Thymus (tissue), 14 donors: ENCODE measurements around the gene EMC9. TPM values are rescaled to one million over a fixed set of nuclear protein-coding genes. Genes with fewer than 3 reads are reported as not detected.

Experiments
- DNase-seq, 9 donors: peaks; one replicate each; pipeline ENCODE4 v3.0.0-alpha.2; 2013; ENCODE audit warnings: low spot score in 9 of 9, low read depth in 6 of 9, missing footprints in 1 of 9
- H3K27ac ChIP-seq, 2 donors: one replicate each; pipeline ENCODE4 v1.5.1; 2013; ENCODE audit warnings: control low read depth in 1 of 2, low read depth in 1 of 2, low read length in 1 of 2, mild to moderate bottlenecking in 1 of 2, moderate library complexity in 1 of 2
- H3K27me3 ChIP-seq, 2 donors: one replicate each; pipeline ENCODE4 v1.5.1; 2013; ENCODE audit warnings: low read length in 1 of 2; ENCODE audit not compliant: control insufficient read depth in 2 of 2, insufficient read depth in 1 of 2
- H3K36me3 ChIP-seq, 2 donors: one replicate each; pipeline ENCODE4 v1.5.1; 2013; ENCODE audit warnings: low read length in 1 of 2, mild to moderate bottlenecking in 1 of 2, moderate library complexity in 1 of 2; ENCODE audit not compliant: control insufficient read depth in 2 of 2, insufficient read depth in 2 of 2
- H3K4me1 ChIP-seq, 2 donors: one replicate each; pipeline ENCODE4 v1.5.1; 2013; ENCODE audit warnings: low read length in 2 of 2; ENCODE audit not compliant: control insufficient read depth in 2 of 2, insufficient read depth in 2 of 2
- H3K4me3 ChIP-seq, 2 donors: one replicate each; pipeline ENCODE4 v1.5.1; 2013; ENCODE audit warnings: low read length in 2 of 2, control low read depth in 1 of 2, mild to moderate bottlenecking in 1 of 2
- H3K9me3 ChIP-seq, 2 donors: one replicate each; pipeline ENCODE4 v1.5.1; 2013; ENCODE audit warnings: low read length in 1 of 2, mild to moderate bottlenecking in 1 of 2; ENCODE audit not compliant: control insufficient read depth in 2 of 2, insufficient read depth in 1 of 2
- WGBS: extraction: QIAGEN DNeasy Blood & Tissue Kit; methylation state at CpG from one replicate; pipeline ENCODE4 v1.1.7; 2013; 5-methylcytosine and 5-hydroxymethylcytosine counted together
- long read RNA-seq, 10 donors: transcript quantifications; one replicate each; lab custom pipeline, GENCODE V29; 2026
- polyA plus RNA-seq: library from polyadenylated mRNA; stranded (reverse); fragments of 200-250 nt; gene quantifications from one replicate; pipeline ENCODE4 v1.2.3, GENCODE V29; 2013
- total RNA-seq: library from RNA; stranded (reverse); fragments of 120-200 nt; gene quantifications from one replicate; pipeline ENCODE4 v1.2.4, GENCODE V29; 2013
- donor health status: healthy.

EMC9 gene
- total RNA-seq (26.8 TPM), polyA plus RNA-seq (40.8 TPM)
- long read RNA-seq, donor 1, transcript EMC9-203 (1 exons, 565 nt), result major isoform, 8 of 10 reads
- long read RNA-seq, donor 1, partial matches to known transcripts, result 0 of 10 reads
- long read RNA-seq, donor 1, other reads (novel, unspliced or antisense), result 0 of 10 reads
- long read RNA-seq, donor 2, result 0 reads
- long read RNA-seq, donor 3, transcript EMC9-201 (6 exons, 835 nt), result major isoform, 12 of 38 reads
- long read RNA-seq, donor 3, partial matches to known transcripts, result 16 of 38 reads
- long read RNA-seq, donor 3, other reads (novel, unspliced or antisense), result 0 of 38 reads
- long read RNA-seq, donor 4, transcript EMC9-203 (1 exons, 565 nt), result major isoform, 19 of 743 reads
- long read RNA-seq, donor 4, transcript EMC9-201 (6 exons, 835 nt), result minor isoform, 6 of 743 reads
- long read RNA-seq, donor 4, partial matches to known transcripts, result 364 of 743 reads
- long read RNA-seq, donor 4, other reads (novel, unspliced or antisense), result 351 of 743 reads
- long read RNA-seq, donor 5, transcript EMC9-201 (6 exons, 835 nt), result major isoform, 9 of 1,115 reads
- long read RNA-seq, donor 5, transcript EMC9-202 (5 exons, 953 nt), result minor isoform, 5 of 1,115 reads
- long read RNA-seq, donor 5, partial matches to known transcripts, result 751 of 1,115 reads
- long read RNA-seq, donor 5, other reads (novel, unspliced or antisense), result 345 of 1,115 reads
- long read RNA-seq, donor 6, transcript EMC9-203 (1 exons, 565 nt), result major isoform, 5 of 22 reads
- long read RNA-seq, donor 6, partial matches to known transcripts, result 13 of 22 reads
- long read RNA-seq, donor 6, other reads (novel, unspliced or antisense), result 0 of 22 reads
- long read RNA-seq, donor 7, transcript EMC9-201 (6 exons, 835 nt), result major isoform, 9 of 900 reads
- long read RNA-seq, donor 7, transcript EMC9-203 (1 exons, 565 nt), result minor isoform, 6 of 900 reads
- long read RNA-seq, donor 7, partial matches to known transcripts, result 357 of 900 reads
- long read RNA-seq, donor 7, other reads (novel, unspliced or antisense), result 526 of 900 reads
- long read RNA-seq, donor 8, transcript EMC9-203 (1 exons, 565 nt), result major isoform, 8 of 17 reads
- long read RNA-seq, donor 8, partial matches to known transcripts, result 5 of 17 reads
- long read RNA-seq, donor 8, other reads (novel, unspliced or antisense), result 0 of 17 reads
- long read RNA-seq, donor 9, transcript EMC9-203 (1 exons, 565 nt), result major isoform, 8 of 12 reads
- long read RNA-seq, donor 9, partial matches to known transcripts, result 0 of 12 reads
- long read RNA-seq, donor 9, other reads (novel, unspliced or antisense), result 0 of 12 reads
- long read RNA-seq, donor 10, transcript EMC9-203 (1 exons, 565 nt), result major isoform, 6 of 16 reads
- long read RNA-seq, donor 10, partial matches to known transcripts, result 5 of 16 reads
- long read RNA-seq, donor 10, other reads (novel, unspliced or antisense), result 0 of 16 reads

GRCh38 chr14:24141097-24141880, at the start of gene EMC9:
TSS of gene EMC9 (minus strand) at chr14:24141591. CDS start at chr14:24141304, 287 bp downstream.
- DNase-seq, result peak; percentile 97 to 100 (median 99)
- Histone ChIP-seq H3K4me1 (peaks cover 32 to 62% of the 10 kb centered on the region in 2 donors), H3K27ac (peak within 1 kb of the TSS; percentile 96 to 98), H3K4me3 (peak within 1 kb of the TSS; percentile 86 to 98), H3K36me3 (peaks cover 31 to 55% of the 10 kb centered on the region in 2 donors), H3K9me3 (peaks cover 0 to 12% of the 10 kb centered on the region in 2 donors), H3K27me3 (no peaks in the 10 kb centered on the region)
- under 1% methylated on average over 65 of the region's 65 CpGs for WGBS

GRCh38 chr14:24190416-24190815, 49.0 kb upstream of the EMC9 start:
- Histone ChIP-seq H3K9me3 (no peaks in the 10 kb centered on the region), H3K36me3 (peaks cover 20 to 48% of the 10 kb centered on the region in 2 donors), H3K27me3 (no peaks in the 10 kb centered on the region), H3K4me1 (peaks cover 20 to 32% of the 10 kb centered on the region in 2 donors), H3K4me3 (no peak overlapping the region), H3K27ac (no peak overlapping the region)
- 97% methylated on average over 10 of the region's 10 CpGs for WGBS
- no peak for DNase-seq

- DNase-seq, result no peak
- 97% methylated on average over 9 of the region's 9 CpGs for WGBS
- Histone ChIP-seq H3K9me3 (no peaks in the 10 kb centered on the region), H3K4me3 (no peak overlapping the region), H3K27me3 (no peaks in the 10 kb centered on the region), H3K36me3 (peaks cover 30 to 52% of the 10 kb centered on the region in 2 donors), H3K4me1 (peaks cover 16 to 25% of the 10 kb centered on the region in 2 donors), H3K27ac (no peak overlapping the region)
These were observed 48.1 kb upstream of the EMC9 start for GRCh38 chr14:24189460-24189859.

DNA sequence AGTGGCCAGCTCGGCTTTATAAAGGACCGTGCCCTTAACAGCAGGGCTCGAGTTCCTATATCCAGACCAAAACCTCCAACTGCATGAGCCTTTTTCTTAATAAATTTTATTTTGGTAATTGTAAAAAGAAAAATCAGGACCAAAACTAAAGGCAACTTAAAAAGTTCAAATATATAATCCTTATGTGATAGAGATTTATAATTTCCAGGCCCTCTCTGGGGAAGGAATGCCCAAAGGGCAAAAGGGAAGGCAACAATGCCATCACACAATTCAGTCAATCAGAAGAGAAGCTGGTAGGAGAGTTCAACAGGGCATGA, 47.6 kb upstream of the EMC9 start:
- peaks cover 34 to 56% of the 10 kb centered on the region in 2 donors for H3K36me3 ChIP-seq
- H3K27ac ChIP-seq, result peak overlapping the region in 1 of 2 donors; percentile 59
- 3% methylated on average over 3 of the region's 3 CpGs for WGBS
- H3K4me1 ChIP-seq, result peaks cover 11 to 24% of the 10 kb centered on the region in 2 donors
- H3K9me3 ChIP-seq, result no peaks in the 10 kb centered on the region
- no peaks in the 10 kb centered on the region for H3K27me3 ChIP-seq
- H3K4me3 ChIP-seq, result peak overlapping the region in 1 of 2 donors; percentile 60
- no peak for DNase-seq

GRCh38 chr14:24188251-24189058, 47.1 kb upstream of the EMC9 start, which contains the start of gene IPO4:
TSS of gene IPO4 (minus strand) at chr14:24188816. CDS start at chr14:24188787, 29 bp downstream.
- H3K27ac ChIP-seq, result peak within 1 kb of the TSS; percentile 43 to 60
- H3K36me3 ChIP-seq, result peaks cover 40 to 55% of the 10 kb centered on the region in 2 donors
- H3K4me3 ChIP-seq, result peak within 1 kb of the TSS; percentile 60 to 72
- under 1% methylated on average over 65 of the region's 65 CpGs for WGBS
- no peaks in the 10 kb centered on the region for H3K9me3 ChIP-seq
- peaks cover 10 to 24% of the 10 kb centered on the region in 2 donors for H3K4me1 ChIP-seq
- H3K27me3 ChIP-seq, result no peaks in the 10 kb centered on the region
- DNase-seq, result peak; percentile 82 to 98 (median 92)

GRCh38 chr14:24187539-24187915, 46.1 kb upstream of the EMC9 start:
- no peak for DNase-seq
- Histone ChIP-seq H3K4me1 (peaks cover 10 to 24% of the 10 kb centered on the region in 2 donors), H3K9me3 (no peaks in the 10 kb centered on the region), H3K27ac (peak overlapping the region in 1 of 2 donors; percentile 24), H3K36me3 (peaks cover 42 to 58% of the 10 kb centered on the region in 2 donors), H3K4me3 (no peak overlapping the region), H3K27me3 (no peaks in the 10 kb centered on the region)
- 97% methylated on average over 2 of the region's 2 CpGs for WGBS

GRCh38 chr14:24186831-24187538, 45.6 kb upstream of the EMC9 start:
- Histone ChIP-seq H3K4me3 (no peak overlapping the region), H3K27me3 (no peaks in the 10 kb centered on the region), H3K4me1 (peaks cover 10 to 24% of the 10 kb centered on the region in 2 donors), H3K36me3 (peaks cover 42 to 58% of the 10 kb centered on the region in 2 donors), H3K27ac (no peak overlapping the region), H3K9me3 (no peaks in the 10 kb centered on the region)
- WGBS, result 96% methylated on average over 10 of the region's 10 CpGs
- DNase-seq, result no peak
